ENCODE data around the gene PRTN3.
"Not testable (repeated sequence)": the region's sequence is repeated elsewhere in the genome, so short reads cannot be mapped to it uniquely, and the experiment has no call there.

Gene PRTN3

DNA sequence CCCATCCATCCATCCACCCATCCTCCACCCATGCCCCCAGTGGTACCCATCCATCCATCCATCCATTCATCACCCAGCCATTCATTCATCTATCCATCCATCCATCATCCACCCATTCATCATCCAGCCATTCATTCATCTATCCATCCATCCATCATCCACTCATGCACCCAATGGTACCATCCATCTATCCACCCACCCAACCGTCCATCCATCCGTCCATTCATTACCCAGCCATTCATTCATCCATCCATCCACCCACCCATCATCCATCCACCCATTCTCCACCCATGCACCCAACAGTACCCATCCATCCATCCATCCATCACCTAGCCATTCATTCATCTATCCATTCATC, 24.3 kb upstream of the PRTN3 start:
- no peak for DNase-seq

GRCh38 chr19:820212-820611, 20.6 kb upstream of the PRTN3 start:
- not testable (repeated sequence) for DNase-seq

DNA sequence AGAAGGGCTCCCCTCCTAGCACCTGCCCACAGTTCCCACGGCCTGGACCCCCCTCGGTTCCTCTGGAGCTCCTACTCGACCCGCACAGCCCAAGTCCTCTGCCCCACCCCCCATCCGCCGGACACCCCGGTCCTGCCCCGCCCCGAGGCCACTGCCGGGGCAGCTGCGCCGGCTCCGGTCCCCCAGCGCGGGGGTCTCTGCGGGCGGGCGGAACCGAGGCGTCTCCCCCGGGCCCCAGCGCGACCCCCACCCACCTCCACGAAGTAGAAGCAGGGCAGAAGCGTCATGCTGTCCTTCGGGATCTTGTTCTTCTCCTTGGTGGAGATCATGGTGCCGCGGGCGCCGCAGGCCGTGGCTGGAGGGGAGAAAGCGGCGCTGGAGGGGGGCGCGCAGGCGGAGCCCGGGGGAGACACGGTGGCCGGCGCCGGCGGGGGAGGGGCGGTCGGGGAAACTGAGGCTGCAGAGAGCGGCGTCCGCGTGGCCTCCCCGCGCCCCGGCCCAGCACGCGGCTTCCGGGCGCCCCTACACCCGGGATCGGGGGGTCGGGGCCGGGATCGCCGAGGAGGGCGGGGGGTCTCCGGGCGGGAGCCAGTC, 19.5 kb upstream of the PRTN3 start:
- DNase-seq: no peak

DNA sequence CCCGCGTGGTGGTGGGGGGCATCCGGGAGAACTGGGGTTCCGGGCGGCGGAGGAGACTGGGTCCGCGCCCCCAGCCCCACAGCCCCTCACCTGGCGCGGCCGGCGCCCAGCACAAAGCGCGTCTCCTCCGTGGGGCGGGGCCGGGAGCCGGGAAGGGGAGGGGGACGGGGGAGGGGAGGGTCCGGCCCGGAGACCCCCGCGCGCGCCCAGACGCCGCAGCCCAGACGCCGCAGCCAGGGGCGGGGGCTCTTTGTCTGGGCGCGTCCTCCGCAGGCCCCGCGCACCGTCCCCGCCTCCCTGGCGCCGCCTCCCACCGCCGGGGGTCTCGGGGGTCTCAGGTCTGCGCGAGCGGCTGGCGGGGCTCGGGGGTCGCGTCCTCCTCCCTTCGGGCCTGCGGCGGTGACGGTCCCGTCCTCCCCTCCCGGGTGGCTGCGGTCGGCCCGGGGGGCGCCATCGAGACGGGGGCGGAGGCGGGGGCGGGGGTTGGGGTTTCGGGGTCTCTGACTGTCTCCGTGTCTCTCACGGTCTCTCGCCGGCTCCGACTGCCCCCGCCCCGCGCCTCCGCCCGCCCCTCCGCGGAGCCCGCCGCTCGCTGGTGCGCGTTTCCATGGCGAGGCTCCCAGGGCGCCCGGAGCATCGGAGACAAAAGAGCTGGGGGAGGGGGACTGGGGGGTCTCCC, 18.8 kb upstream of the PRTN3 start, which contains the start of gene PLPPR3:
Gene PLPPR3, minus strand, starts transcription at position 131 of the 679 bp plus-strand sequence. CDS start 396 bp downstream, outside the sequence.
- DNase-seq: peak; percentile 13

DNA sequence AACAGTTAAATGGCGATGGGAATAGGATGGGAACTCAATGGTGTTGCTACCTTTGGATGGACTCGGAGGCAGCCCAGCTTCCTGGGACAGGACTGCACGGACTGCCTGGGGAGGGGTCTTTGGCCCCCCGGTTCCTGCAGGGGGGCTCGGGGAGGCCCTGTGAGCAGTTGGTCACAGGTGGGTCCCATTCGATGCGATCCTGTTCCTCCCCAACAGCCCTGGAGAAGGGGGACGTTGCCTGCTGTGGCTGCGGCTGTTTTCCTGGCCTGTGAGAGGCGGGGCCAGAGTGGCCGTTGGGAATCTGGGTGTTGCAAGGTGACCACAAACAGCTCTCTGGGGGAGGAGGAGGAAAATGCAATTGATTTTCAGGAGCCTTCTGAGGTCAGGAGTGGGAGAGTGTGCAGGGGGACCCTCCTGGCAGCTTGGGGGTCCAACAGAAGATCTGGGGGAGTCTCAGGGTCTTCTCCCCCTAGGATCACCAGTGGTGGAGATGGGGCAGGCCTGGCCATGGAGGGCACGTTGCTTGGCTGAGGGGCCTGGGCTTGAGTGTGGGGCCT, 17.2 kb upstream of the PRTN3 start:
- no peak for DNase-seq

DNA sequence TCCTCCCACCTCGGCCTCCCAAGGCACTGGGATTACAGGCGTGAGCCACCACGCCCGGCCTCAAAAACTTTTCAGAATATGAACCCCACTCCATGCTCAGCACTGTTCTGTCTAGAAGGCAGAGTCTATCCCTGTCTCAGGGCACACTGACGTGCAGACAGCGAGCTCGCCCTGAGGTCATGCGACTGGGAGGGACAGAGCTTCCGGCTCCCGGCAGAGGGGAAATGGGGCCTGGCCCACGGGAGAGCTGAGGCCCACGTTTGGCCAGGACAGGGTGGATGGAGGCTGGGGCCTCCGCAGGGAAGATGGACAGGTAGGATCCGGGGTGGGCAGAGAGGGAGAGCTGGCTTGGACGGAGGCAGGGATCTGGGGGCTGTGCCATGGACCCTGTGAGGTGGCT, 15.9 kb upstream of the PRTN3 start:
- DNase-seq: no peak

DNA sequence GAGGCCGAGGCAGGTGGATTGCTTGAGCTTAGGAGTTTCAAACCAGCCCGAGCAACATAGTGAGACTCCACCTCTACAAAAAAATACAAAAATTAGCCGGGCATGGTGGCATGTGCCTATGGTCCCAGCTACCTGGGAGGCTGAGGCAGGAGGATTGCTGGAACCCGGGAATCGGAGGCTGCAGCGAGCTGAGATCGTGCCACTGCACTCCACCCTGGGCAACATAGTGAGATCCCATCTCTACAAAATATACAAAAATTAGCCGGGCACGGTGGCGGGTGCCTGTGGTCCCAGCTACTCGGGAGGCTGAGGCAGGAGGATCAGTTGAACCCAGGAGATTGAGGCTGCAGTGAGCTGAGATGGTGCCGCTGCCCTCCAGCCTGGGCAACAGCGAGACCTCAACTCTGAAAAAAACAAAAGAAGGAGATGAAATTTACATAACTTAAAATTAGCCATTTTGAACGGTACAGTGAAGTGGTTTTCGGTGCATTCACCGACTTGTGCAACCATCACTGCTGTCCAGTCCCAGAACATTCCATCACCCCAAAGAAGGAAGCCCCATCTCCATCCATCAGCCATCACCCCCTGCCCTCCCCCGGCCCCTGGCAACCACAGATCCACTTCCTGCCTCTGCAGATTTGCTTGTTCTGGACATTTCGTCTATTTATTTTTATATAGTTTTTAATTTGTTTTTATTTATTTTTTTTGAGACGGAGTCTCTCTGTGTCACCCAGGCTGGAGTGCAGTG, 14.7 kb upstream of the PRTN3 start:
- no peak for DNase-seq

DNA sequence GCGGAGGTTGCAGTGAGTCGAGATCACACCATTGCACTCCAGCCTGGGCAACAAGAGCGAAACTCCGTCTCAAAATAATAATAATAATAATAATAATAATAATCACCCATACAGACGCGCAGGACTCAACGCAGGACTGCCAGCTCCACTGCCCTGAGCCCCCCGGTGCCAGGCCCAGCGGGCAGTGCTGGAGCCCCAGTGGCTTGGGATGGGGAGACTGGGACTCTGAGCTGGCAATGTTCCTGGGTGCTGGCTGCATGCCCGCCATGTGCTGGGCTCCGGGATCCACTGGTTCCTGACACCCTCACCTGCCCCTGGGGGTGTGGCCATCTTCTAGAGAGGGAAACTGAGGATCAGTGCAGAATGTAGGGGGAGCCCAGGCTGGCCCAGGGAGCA, 13.5 kb upstream of the PRTN3 start:
- no peak for DNase-seq

DNA sequence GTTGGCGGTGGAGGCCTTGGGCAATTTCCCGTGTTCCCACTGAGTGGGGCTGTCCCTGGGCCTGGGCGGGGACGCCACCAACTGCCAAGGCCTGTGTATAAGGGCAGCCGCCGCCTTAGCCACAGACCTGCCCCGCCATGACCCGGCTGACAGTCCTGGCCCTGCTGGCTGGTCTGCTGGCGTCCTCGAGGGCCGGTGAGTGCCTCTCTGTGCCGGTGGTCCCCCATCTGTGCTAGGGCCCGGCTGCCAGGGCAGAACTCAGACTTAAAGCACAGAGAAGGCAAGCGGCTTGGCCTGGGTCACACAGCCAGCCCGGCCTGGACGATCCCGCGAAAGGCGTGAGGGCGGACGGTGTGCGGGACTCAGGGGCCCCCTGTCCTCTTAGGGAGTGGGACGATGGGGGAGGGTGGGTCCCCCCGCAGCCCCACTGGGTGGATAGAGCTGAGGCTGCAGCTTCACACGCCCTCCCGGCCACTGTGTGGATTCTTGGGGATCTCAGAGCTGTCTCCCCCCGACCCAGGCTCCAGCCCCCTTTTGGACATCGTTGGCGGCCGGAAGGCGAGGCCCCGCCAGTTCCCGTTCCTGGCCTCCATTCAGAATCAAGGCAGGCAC, 13.0 kb upstream of the PRTN3 start, which contains the start of gene AZU1:
Gene AZU1, plus strand, starts transcription at position 128 of the 612 bp plus-strand sequence. Its CDS starts 10 bp downstream, at position 138.
- DNase-seq: no peak

- no peak for DNase-seq
These were observed 11.6 kb upstream of the PRTN3 start for GRCh38 chr19:829129-829758.

DNA sequence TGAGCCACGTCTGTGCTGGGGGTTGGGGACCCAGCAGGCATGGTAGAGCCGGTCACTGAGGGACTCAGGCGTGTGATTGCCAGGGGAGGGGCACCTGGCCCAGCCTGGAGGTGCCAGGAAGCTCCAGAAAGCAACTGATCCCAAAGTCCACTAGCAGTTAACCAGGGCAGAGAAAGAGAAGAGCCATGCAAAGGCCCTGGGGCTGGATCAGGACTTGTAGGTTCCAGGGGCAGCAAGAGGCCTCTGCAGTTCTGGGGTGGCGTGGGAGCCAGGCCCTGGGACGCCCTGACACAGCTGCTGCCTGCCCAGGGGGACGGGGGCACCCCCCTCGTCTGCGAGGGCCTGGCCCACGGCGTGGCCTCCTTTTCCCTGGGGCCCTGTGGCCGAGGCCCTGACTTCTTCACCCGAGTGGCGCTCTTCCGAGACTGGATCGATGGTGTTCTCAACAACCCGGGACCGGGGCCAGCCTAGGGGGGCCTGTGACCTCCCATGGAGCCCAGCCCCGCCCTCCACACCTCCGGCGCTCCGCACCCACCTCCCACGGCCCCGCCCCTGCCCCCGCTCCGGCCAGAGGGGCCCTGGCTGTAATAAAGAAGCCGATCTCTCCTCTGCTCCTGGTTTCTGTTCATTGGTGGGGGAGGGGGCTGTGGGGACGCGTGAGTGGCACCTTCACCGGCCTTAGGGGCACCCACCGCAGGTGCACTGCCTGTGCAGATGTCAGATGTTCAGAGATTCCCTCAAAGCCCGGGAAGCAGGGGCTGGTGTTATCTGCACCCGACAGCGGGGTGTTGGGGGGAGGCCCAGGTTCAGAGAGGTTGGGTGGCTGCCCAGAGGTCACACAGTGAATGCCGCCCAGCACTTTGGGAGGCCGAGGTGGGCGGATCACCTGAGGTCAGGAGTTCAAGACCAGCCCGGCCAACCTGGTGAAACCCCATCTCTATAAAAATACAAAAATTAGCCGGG, 9.1 kb upstream of the PRTN3 start:
- no peak for DNase-seq

DNA sequence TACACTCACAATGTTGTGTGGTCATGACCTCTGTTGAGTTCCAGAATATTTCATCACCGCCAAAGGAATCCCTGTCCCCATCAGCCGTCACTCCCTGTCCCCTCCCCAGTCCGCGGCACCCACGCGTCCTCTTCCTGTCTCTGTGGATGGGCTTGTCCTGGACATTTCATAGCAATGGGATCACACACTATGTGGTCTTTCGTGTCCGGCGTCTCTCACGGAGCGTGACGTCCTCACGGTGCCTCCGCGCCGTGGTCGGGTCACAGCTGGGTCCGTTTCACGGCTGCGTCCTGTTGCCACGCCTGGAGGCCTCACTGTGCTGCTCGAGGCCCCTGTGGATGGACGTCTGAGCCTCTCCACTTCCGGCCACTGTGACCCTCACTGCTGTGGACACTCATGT, 6.6 kb upstream of the PRTN3 start:
- DNase-seq: no peak

DNA sequence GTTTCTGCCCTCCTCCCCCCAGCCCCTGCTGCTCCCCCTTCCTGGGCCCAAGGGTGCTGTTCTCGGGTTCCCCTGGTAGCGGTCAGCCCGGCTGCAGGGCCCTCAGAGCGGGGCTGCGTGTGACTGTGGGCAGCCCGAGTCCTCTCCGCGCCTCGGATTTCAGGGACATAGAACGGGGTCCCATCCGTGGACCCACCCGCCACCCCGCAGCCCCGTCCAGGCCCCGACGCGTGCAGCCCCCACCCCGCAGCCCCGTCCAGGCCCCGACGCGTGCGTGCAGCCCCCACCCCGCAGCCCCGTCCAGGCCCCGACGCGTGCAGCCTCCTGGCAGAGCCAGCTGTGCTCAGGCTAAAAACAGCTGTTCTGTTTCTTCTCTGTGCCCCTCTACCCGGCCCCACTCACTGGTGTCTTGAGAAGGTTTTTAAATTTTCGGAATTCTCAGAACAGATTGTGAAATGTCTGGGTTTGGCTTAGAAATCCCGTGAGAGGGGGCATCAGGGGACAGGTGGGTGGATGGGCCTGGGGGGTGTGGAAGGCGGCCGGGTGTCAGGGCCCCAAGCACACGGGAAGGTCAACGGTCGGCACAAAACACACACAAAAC, 5.5 kb upstream of the PRTN3 start:
- no peak for DNase-seq

DNA sequence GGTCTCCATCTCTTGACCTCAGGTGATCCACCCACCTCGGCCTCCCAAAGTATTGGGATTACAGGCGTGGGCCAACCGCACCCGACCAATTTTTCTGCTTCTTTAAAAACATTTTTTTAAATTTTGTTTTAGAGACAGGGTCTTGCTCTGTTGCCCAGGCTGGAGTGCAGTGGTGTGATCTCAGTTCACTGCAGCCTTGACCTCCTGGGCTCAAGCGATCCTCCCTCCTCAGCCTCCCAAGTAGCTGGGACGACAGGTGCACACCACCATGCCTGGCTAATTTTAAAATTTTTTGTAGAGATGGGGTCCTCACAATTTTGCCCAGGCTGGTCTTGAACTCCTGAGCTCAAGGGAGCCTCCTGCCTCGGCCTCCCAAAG, 2.0 kb downstream of the PRTN3 start:
- DNase-seq: not testable (repeated sequence)

DNA sequence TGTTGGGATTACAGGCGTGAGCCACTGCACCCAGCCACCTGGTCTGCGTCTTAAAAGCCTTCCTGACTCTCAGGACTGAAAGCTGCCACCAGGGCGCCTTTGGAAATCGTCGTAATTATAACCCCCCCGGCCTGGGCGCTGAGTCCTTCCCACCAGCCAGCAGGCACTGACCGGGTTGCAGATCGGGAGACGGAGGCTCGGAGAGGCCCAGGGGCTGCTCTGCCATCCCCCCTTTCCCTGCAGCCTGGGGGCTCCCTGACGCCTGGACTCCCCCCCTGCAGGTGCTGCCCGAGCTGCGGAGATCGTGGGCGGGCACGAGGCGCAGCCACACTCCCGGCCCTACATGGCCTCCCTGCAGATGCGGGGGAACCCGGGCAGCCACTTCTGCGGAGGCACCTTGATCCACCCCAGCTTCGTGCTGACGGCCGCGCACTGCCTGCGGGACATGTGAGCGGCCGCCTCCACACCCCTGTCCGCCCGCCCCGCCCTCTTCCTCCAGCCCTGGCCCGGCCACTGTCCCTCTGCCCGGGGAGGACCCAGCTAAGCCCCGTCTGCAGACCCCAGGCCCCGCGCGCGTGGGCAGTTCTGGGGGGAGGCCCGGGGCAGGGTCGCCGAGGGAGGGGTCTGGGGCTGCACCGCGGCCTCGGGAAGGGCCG, 2.5 kb downstream of the PRTN3 start:
- no peak for DNase-seq

DNA sequence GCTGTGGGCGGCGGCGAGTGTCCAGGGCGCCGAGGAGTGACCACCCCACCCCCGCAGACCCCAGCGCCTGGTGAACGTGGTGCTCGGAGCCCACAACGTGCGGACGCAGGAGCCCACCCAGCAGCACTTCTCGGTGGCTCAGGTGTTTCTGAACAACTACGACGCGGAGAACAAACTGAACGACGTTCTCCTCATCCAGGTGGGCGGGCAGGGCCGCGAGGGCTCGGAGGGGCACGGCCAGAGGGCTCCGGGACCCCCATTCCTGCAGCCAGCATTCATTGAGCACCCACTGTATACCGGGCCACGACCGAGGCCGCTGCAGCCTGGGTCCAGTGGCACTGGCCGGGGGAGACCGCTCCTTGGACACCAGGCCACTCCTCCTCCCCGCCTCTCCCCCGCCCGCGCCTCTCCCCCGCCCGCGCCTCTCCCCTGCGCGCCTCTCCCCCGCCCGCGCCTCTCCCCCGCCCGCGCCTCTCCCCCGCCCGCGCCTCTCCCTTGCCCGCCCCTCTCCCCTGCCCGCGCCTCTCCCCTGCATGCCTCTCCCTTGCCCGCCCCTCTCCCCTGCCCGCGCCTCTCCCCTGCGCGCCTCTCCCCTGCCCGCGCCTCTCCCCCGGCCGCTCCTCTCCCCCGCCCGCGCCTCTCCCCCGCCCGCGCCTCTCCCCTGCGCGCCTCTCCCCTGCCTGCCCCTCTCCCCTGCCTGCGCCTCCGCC, 3.2 kb downstream of the PRTN3 start:
- no peak for DNase-seq

GRCh38 chr19:844546-844971, 3.8 kb downstream of the PRTN3 start:
- DNase-seq: no peak

- DNase-seq: no peak
These were observed 5.1 kb downstream of the PRTN3 start for GRCh38 chr19:845707-846521.

- DNase-seq: no peak
These were observed 7.7 kb downstream of the PRTN3 start for GRCh38 chr19:848386-848921.

All from NCI-H1092 treated with DMSO at 0.1 percent for 48 hours (cell line).